ENCODE measurements around the gene NOVA1.
A peak's percentile ranks its signal among the peaks of the same experiment; 100 is the strongest.

The NOVA1 gene

GRCh38 chr14:26589925-26590324, 7.9 kb downstream of the NOVA1 start:
- no peak for DNase-seq

DNA sequence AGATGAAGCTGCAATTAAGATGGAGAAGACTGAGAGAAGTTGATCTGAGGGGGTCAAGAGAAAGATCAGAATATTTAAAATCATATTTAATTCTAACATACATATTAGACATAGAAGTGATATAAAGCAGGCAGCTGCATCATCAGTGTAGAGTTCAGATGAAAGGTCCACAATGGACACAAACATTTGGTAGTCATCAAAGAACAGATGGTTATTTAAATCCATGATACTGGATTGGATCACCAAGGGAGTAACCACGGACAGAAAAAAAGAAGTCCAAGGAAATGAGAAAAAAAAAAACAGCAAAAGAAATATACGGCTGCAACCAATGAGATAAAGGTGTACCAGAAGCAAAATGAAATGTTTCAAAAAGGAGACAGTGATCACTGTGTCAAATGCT, 20.1 kb downstream of the NOVA1 start:
- no peak for DNase-seq

DNA sequence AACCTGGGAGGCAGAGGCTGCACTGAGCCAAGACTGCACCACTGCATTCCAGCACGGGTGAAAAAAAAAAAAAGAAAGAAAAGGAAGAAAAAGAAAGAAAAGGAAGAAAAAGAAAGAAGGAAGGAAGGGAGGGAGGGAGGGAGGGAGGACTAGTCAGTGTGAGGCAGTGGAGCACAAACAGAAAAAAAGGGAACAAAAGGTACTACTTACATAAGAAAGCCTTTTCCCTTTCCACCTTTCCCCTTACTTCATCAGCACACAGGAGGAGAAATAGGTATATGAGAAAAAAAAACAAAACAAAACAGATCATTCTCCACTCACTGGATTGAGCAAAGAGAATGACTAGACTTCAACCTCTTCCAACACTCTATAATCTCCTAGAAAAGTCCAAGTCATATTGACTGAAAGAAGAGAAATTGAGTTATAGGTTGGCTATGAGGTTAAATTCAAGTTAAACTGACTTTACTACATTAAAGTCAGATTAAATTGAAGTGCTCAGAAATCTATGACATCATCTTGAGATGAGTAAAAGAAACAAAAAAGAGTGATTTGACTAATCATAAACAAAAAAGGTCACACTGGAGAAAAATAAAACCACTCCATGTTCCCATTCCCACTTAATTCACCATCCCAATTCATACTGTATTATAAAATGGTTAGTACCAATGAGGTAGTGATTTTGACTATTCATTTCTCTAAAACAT, 43.6 kb downstream of the NOVA1 start:
- DNase-seq = no peak

DNA sequence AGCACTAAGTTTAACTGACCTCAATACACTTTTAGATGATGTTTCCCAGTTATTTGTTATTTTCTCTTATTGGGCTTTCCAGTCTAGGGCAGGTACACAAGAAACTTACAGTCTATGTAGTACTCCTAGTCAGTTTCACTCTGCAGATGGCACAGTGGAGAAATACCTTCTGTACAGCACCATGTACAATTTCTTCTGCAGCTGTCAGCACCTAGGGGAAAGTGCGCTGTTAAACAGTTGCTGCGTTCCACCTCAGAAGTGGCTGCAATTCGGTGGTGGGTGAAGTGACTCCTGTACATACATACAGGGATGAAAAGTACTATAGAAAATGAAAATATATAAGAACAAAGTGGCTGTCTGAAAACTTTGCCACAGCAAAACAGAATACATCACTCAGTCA, 48.3 kb downstream of the NOVA1 start:
- no peak for DNase-seq

DNA sequence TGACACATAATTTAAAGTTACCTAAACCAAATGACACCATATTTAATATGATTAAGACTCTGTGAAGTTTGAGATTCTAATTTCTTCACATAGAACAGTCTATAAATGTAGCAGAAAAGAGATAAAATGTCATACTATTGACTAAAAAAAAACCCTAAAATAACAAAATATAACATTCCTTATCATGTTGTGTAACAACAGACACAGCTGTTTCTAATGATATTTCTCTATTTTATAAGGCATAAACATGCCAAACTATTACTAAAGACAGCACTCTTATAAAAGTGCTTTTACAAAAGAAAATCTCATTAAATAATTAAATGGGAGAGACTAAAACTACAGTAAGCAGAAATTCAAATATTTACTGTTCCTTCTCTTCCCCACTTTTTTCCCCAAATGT, 49.4 kb downstream of the NOVA1 start:
- no peak for DNase-seq

GRCh38 chr14:26538176-26538575, 59.7 kb downstream of the NOVA1 start:
- no peak for DNase-seq

DNA sequence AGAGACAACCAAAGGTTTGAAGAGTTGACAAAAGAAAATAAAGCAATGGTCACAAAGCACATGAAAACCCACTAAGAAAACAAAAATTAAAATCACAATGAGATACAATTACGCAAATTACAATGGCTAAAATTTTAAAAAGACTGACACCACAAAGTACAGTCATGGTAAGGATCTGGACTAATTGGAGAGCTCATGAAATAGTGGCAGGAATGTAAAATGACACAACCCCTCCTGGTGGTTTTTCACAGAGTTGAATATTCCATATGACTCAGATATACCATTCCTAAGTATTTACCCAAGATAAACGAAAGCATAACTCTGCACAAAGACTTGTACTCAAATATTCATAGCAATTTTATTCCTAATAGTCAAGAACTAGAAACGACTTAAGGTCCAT, 65.9 kb downstream of the NOVA1 start:
- peak; percentile 91 for DNase-seq

- DNase-seq = no peak
Measured at GRCh38 chr14:26528415-26529182, 69.2 kb downstream of the NOVA1 start.

GRCh38 chr14:26527095-26527494, 70.7 kb downstream of the NOVA1 start:
- peak; percentile 77 for DNase-seq

DNA sequence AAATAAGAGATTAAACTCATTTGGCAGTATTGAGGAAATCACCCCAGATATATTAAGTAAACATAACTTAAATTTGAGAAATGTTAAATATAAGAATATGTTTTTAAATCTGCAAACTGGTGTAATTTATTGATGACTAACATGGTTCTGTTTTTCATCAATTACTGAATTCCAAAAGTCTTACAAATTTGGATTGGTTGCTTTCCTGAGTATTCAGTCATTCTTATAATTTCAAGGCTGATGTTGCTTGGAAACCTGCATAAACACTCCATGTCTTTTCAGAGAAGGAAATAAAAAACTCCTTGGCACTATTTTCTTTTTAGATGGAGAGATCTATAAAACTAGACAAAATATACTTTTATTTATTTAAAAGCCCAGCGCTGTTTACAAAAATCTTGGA, 71.7 kb downstream of the NOVA1 start:
- DNase-seq = peak; percentile 73

GRCh38 chr14:26525085-26525484, 72.7 kb downstream of the NOVA1 start:
- no peak for DNase-seq

GRCh38 chr14:26522967-26523366, 74.9 kb downstream of the NOVA1 start:
- peak; percentile 84 for DNase-seq

DNA sequence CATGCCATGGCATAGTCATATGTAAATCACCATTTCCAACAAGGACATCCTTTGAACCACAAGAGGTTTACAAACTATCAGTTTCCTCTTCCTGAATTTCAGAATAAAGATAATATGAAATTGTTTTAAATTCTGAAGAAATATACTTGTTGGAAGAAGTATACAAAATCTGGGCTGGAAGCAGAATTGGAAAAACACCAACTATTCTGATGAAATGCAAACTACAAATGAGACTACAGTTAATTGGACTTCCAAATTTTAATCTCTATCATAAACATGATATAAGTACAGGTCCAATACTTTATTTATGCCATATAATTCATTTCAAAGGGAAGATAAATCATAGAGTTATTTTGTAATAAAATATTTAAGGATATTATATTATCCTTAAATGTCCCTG, 80.1 kb downstream of the NOVA1 start:
- DNase-seq = no peak

DNA sequence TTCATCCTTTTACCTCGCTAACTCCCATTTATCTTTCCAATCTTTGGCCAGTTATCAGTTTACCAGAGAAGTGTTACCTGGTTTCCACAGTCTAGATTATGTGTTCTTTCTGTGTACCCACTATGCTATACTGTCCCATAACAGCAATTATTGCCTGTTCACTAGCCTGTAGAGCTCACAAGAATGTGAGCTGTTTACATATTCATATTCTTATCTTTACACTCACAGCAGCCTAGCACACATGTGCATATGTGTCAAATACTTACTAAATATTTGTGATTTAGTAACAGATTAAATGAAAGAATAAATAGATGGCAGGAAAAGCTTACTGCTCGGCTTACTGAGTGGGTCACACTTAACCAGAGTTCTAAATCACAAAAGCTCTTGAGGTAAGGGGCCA, 97.8 kb downstream of the NOVA1 start:
- no peak for DNase-seq

- DNase-seq = no peak
Measured at GRCh38 chr14:26499546-26499945, 98.3 kb downstream of the NOVA1 start.

GRCh38 chr14:26486922-26487321, 110.9 kb downstream of the NOVA1 start:
- DNase-seq = no peak

DNA sequence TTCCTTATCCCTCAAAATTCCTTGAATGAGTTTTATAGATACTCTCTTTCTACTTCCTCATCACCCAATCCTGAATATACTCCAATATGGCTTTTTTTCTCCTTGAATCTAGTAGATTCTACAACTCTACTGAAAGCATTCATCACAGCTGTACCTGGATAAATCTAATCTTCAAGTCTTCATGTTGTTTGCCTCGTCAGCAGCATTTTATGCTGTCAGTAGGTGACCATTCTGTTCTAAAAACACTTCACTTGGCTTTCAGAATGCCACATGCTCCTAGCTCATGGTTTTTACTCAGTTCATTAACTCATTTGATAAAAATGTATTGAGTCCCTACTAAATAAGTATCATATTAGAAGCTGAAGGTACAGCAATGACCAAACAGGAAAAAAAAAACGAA, 113.3 kb downstream of the NOVA1 start:
- DNase-seq = no peak

DNA sequence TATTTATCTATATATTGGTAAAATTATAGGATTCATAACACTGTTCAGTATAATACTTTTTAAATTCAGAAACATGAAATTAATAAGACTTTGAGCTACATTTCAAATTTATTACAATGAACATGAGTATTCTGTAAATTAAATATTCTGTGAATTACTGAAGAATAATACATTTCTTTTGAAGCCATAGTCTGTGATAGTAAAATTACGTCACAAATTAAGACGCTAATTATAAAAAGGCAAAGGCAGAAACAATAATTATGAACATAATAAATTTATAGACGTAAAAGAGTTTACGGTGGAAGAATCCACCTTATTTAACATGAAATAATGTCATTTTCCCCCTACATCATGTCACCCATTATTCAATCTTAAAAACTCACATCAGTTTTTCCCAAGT, 118.9 kb downstream of the NOVA1 start:
- no peak for DNase-seq

DNA sequence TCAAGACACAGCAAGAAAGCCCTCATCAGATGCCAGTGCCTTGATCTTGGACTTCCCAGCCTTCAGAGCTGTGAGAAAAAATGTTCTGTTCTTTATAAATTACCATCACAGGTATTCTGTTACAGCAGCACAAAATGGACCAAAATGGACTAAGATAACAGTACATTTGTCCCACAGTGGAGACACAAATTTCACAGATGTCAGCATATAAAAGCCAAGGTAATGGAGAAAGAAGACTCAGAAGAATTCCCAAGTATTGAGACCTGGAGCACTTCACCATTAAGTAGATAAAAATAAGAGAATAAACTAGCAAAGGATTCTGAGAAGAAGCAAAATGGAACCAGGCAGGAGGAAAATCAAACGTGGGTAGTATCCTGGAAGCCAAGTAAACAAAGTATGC, 131.0 kb downstream of the NOVA1 start:
- no peak for DNase-seq

- no peak for DNase-seq
Measured at GRCh38 chr14:26463136-26463535, 134.7 kb downstream of the NOVA1 start.

DNA sequence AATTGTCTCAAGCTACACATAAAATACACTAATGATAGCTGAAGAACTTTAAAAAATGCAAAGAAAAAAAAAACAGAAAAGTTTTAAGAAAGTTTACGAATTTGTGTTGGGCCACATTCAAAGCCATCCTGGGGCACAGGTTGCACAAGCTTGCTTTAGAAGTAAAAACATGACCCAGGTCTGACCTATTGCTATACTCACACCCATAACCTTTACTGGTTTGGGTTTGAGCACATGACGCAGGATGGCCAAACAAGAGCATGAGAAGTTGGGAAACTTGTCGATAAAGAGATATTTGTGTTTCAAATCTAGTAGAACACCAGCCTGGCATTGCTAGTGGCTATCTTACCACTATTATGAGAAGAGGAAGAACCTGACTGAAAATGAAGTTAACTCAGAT, 143.7 kb downstream of the NOVA1 start:
- no peak for DNase-seq

GRCh38 chr14:26448181-26448855, 149.5 kb downstream of the NOVA1 start:
- no peak for DNase-seq

- DNase-seq = peak; percentile 32
Measured at GRCh38 chr14:26444822-26445221, 153.0 kb downstream of the NOVA1 start.

DNA sequence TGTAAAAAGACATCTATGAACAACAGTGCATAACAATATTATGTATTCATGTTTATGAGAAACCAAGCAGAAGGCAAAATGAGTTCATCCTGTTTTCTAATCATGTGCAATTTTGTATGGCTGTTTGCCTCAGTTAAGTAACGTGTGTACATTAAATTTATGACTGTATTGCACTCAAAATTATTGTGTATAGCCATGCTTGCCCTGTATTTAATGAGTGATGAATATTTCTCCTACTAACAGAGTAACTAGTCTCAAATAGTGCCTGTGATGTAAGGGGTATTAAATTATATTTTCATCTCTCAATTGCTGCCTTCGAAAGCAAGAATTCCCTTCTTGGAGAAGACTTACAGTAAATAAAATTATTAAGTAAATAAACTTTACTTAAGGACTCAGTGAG, 154.2 kb downstream of the NOVA1 start:
- no peak for DNase-seq
